Fibroblast of gingiva (primary cell): Measurements from ENCODE around the gene NSUN4.
"Not testable (repeated sequence)": the region's sequence is repeated elsewhere in the genome, so short reads cannot be mapped to it uniquely, and the experiment has no call there.

Experiments
- DNase-seq: peaks from one replicate; pipeline ENCODE4 v3.0.0-alpha.2; 2011; ENCODE audit warnings: low read depth

Gene NSUN4

GRCh38 chr1:46328182-46328581 lies 12.4 kb upstream of the NSUN4 start:
- not testable (repeated sequence) for DNase-seq

- DNase-seq, result not testable (repeated sequence)
Observed at GRCh38 chr1:46329807-46330206, 10.8 kb upstream of the NSUN4 start.

- not testable (repeated sequence) for DNase-seq
Observed at GRCh38 chr1:46330381-46330780, 10.2 kb upstream of the NSUN4 start.

- DNase-seq, result not testable (repeated sequence)
Observed at GRCh38 chr1:46331786-46332540, 8.6 kb upstream of the NSUN4 start.

GRCh38 chr1:46333300-46334029 lies 7.1 kb upstream of the NSUN4 start:
- peak; percentile 31 for DNase-seq

- DNase-seq, result no peak
Observed at GRCh38 chr1:46334030-46334384, 6.6 kb upstream of the NSUN4 start.

GRCh38 chr1:46335081-46335480 lies 5.5 kb upstream of the NSUN4 start:
- DNase-seq, result no peak

- not testable (repeated sequence) for DNase-seq
Observed at GRCh38 chr1:46337409-46337808, 3.2 kb upstream of the NSUN4 start.

GRCh38 chr1:46341222-46342083 lies 846 bp downstream of the NSUN4 start:
- no peak for DNase-seq

GRCh38 chr1:46342084-46342656 lies 1.6 kb downstream of the NSUN4 start:
- no peak for DNase-seq

- DNase-seq, result no peak
Observed at GRCh38 chr1:46342677-46343350, 2.2 kb downstream of the NSUN4 start.

- DNase-seq, result no peak
Observed at GRCh38 chr1:46343351-46343695, 2.7 kb downstream of the NSUN4 start.

- DNase-seq, result no peak
Observed at GRCh38 chr1:46343705-46344104, 3.1 kb downstream of the NSUN4 start.

GRCh38 chr1:46344481-46344880 lies 3.9 kb downstream of the NSUN4 start:
- DNase-seq, result no peak

- DNase-seq, result no peak
Observed at GRCh38 chr1:46345281-46345680, 4.7 kb downstream of the NSUN4 start.

- no peak for DNase-seq
Observed at GRCh38 chr1:46352363-46352762, 11.8 kb downstream of the NSUN4 start.

- DNase-seq, result peak; percentile 19
Observed at GRCh38 chr1:46355920-46356319, 15.3 kb downstream of the NSUN4 start.

GRCh38 chr1:46362158-46362557 lies 21.6 kb downstream of the NSUN4 start:
- DNase-seq, result no peak

GRCh38 chr1:46363121-46363520 lies 22.5 kb downstream of the NSUN4 start:
- DNase-seq, result no peak

GRCh38 chr1:46364612-46365011 lies 24.0 kb downstream of the NSUN4 start:
- DNase-seq, result peak; percentile 62

- not testable (repeated sequence) for DNase-seq
Observed at GRCh38 chr1:46365796-46366195, 25.2 kb downstream of the NSUN4 start.

- DNase-seq, result no peak
Observed at GRCh38 chr1:46367072-46367471, 26.5 kb downstream of the NSUN4 start.
